Activated B cell treated with CpG ODN at 0.5 μM for 24 hours (primary cell): ENCODE results near the gene TMBIM4. TPM values are rescaled to one million over a fixed set of nuclear protein-coding genes. Genes with fewer than 3 reads are reported as not detected.

Experiments
- ATAC-seq: fragments of 200-7000 bp; cut with Tn5 transposase; one replicate; pipeline ENCODE4 v1.10.0; 2021; ENCODE audit warnings: low read depth, mild to moderate bottlenecking, moderate library complexity
- CTCF ChIA-PET: fragments of 350-600 bp; sonication (Branson Sonifier 250); formaldehyde crosslinking; loops from one replicate; lab custom pipeline; 2021; ENCODE audit warnings: antibody characterized with exemption; lab: Charles Lee
- POLR2A ChIA-PET: fragments of 350-600 bp; sonication (Branson Sonifier 250); formaldehyde crosslinking; loops from one replicate; lab custom pipeline; 2021; ENCODE audit warnings: antibody characterized with exemption; lab: Charles Lee
- DNase-seq: peaks from one replicate; pipeline ENCODE4 v3.0.0; 2022
- H3K27ac Mint-ChIP-seq: one replicate; pipeline ENCODE4 v1.8.0; 2020; ENCODE audit warnings: mixed read lengths
- H3K27me3 Mint-ChIP-seq: one replicate; pipeline ENCODE4 v1.8.0; 2021; ENCODE audit warnings: mixed read lengths
- H3K36me3 Mint-ChIP-seq: one replicate; pipeline ENCODE4 v1.8.0; 2021; ENCODE audit warnings: low read depth, mixed read lengths
- H3K4me1 Mint-ChIP-seq: one replicate; pipeline ENCODE4 v1.8.0; 2021; ENCODE audit warnings: mixed read lengths
- H3K4me3 Mint-ChIP-seq: one replicate; pipeline ENCODE4 v1.8.0; 2020; ENCODE audit warnings: mild to moderate bottlenecking, mixed read lengths
- H3K9me3 Mint-ChIP-seq: one replicate; pipeline ENCODE4 v1.8.0; 2020; ENCODE audit warnings: mixed read lengths
- CTCF ChIP-seq: fragments of 200-600 bp; IDR thresholded peaks from one replicate; pipeline ENCODE4 v1.8.0; 2022; ENCODE audit warnings: antibody characterized with exemption, mild to moderate bottlenecking
- intact Hi-C: fragments of 100-400 bp; cut with micrococcal nuclease; formaldehyde crosslinking; loops from one replicate; pipeline ENCODE4 v1.15.1; 2024
- total RNA-seq: library from RNA; stranded (reverse); gene quantifications from 2 replicates; pipeline ENCODE4 v1.2.3, GENCODE V29; 2022

TMBIM4 gene
- total RNA-seq, 1 donor from 2014 or later: 93.5 TPM

- H3K36me3 Mint-ChIP-seq: peaks cover 54% of the 10 kb centered on the region
- no peak for DNase-seq
- ChIA-PET POLR2A (interaction anchor here (1.7 to 4.4 kb wide), 3 partner anchors 39 to 173 kb away, joined by 11 to 72 read pairs (median 12); partner anchors contain the start of genes HELB and TMBIM4), CTCF (no interaction called here)
- peak overlapping the region; percentile 99 for H3K4me3 Mint-ChIP-seq
- peaks cover 46% of the 10 kb centered on the region for H3K4me1 Mint-ChIP-seq
- H3K9me3 Mint-ChIP-seq: no peaks in the 10 kb centered on the region
- ATAC-seq: no peak
- TF ChIP-seq CTCF: no peak
- intact Hi-C loops: loop anchor here (1.0 to 5.0 kb wide), 5 partner anchors 39 to 1139 kb away; partner anchors contain the start of genes CAND1, HELB and TMBIM4
- no peaks in the 10 kb centered on the region for H3K27me3 Mint-ChIP-seq
- peak overlapping the region; percentile 96 for H3K27ac Mint-ChIP-seq
Measured at GRCh38 chr12:66129934-66130266, 39.9 kb downstream of the TMBIM4 start.

- DNase-seq: no peak
- intact Hi-C loops: no loop called here
- Mint-ChIP-seq H3K9me3 (no peaks in the 10 kb centered on the region), H3K4me1 (peaks cover 46% of the 10 kb centered on the region), H3K27me3 (no peaks in the 10 kb centered on the region), H3K36me3 (peaks cover 76% of the 10 kb centered on the region), H3K27ac (no peak overlapping the region), H3K4me3 (no peak overlapping the region)
- POLR2A ChIA-PET: no interaction called here
- TF ChIP-seq CTCF: no peak
- CTCF ChIA-PET: no interaction called here
- ATAC-seq: no peak
Measured at GRCh38 chr12:66127650-66128049, 42.1 kb downstream of the TMBIM4 start.

- intact Hi-C loops: no loop called here
Measured at GRCh38 chr12:66120477-66120876, 49.3 kb downstream of the TMBIM4 start.

GRCh38 chr12:66119870-66120241 is 49.9 kb downstream of the TMBIM4 start:
- ChIA-PET CTCF (no interaction called here), POLR2A (interaction anchor here (1.0 kb wide), 1 partner anchor 11 kb away, joined by 3 read pairs; the partner anchor contains the start of gene LLPH)
- H3K27ac Mint-ChIP-seq: no peak overlapping the region
- H3K27me3 Mint-ChIP-seq: no peaks in the 10 kb centered on the region
- intact Hi-C loops: no loop called here
- no peak overlapping the region for H3K4me3 Mint-ChIP-seq
- DNase-seq: no peak
- H3K9me3 Mint-ChIP-seq: no peaks in the 10 kb centered on the region
- ATAC-seq: no peak
- no peak for TF ChIP-seq CTCF
- peaks cover 47% of the 10 kb centered on the region for H3K36me3 Mint-ChIP-seq
- no peaks in the 10 kb centered on the region for H3K4me1 Mint-ChIP-seq

More at GRCh38 chr12:66120477-66120876, 49.3 kb downstream of the TMBIM4 start:
- ATAC-seq: no peak
- H3K27me3 Mint-ChIP-seq: no peaks in the 10 kb centered on the region
- H3K4me1 Mint-ChIP-seq: peaks cover 3% of the 10 kb centered on the region
- no peak for DNase-seq
- H3K36me3 Mint-ChIP-seq: peaks cover 53% of the 10 kb centered on the region
- TF ChIP-seq CTCF: no peak
- H3K27ac Mint-ChIP-seq: no peak overlapping the region
- ChIA-PET POLR2A (no interaction called here), CTCF (no interaction called here)
- no peak overlapping the region for H3K4me3 Mint-ChIP-seq
- H3K9me3 Mint-ChIP-seq: no peaks in the 10 kb centered on the region

GRCh38 chr12:66119229-66119869 is 50.4 kb downstream of the TMBIM4 start:
- Mint-ChIP-seq H3K4me1 (no peaks in the 10 kb centered on the region), H3K9me3 (no peaks in the 10 kb centered on the region), H3K27ac (no peak overlapping the region), H3K4me3 (no peak overlapping the region), H3K27me3 (no peaks in the 10 kb centered on the region), H3K36me3 (peaks cover 42% of the 10 kb centered on the region)
- no peak for TF ChIP-seq CTCF
- intact Hi-C loops: no loop called here
- DNase-seq (no peak), ATAC-seq (no peak)
- CTCF ChIA-PET: no interaction called here
- POLR2A ChIA-PET: interaction anchor here (1.0 kb wide), 1 partner anchor 12 kb away, joined by 3 read pairs; the partner anchor contains the start of gene LLPH
